ENCODE data around the gene ACTN4.

Gene ACTN4

GRCh38 chr19:38719761-38720558 lies 72.5 kb downstream of the ACTN4 start:
- H3K27ac ChIP-seq: peak overlapping the region; percentile 79
- no peak for DNase-seq (ENCODE audit: low read depth, low spot score)

- H3K27ac ChIP-seq: peak overlapping the region; percentile 79
- DNase-seq (ENCODE audit: low read depth, low spot score): no peak
Measured at GRCh38 chr19:38720559-38721236, 73.2 kb downstream of the ACTN4 start.

- H3K27ac ChIP-seq: no peak overlapping the region
- DNase-seq (ENCODE audit: low read depth, low spot score): no peak
Measured at GRCh38 chr19:38721496-38721895, 74.0 kb downstream of the ACTN4 start.

GRCh38 chr19:38721979-38722773 lies 74.7 kb downstream of the ACTN4 start:
- DNase-seq (ENCODE audit: low read depth, low spot score): no peak

GRCh38 chr19:38722947-38723605 lies 75.6 kb downstream of the ACTN4 start:
- no peak for DNase-seq (ENCODE audit: low read depth, low spot score)

More at GRCh38 chr19:38721979-38722773, 74.7 kb downstream of the ACTN4 start:
- H3K27ac ChIP-seq: no peak overlapping the region

GRCh38 chr19:38723606-38723965 lies 76.1 kb downstream of the ACTN4 start:
- no peak for DNase-seq (ENCODE audit: low read depth, low spot score)
- H3K27ac ChIP-seq: no peak overlapping the region

More at GRCh38 chr19:38722947-38723605, 75.6 kb downstream of the ACTN4 start:
- H3K27ac ChIP-seq: no peak overlapping the region

GRCh38 chr19:38723990-38724854 lies 76.8 kb downstream of the ACTN4 start:
- DNase-seq (ENCODE audit: low read depth, low spot score): no peak
- H3K27ac ChIP-seq: no peak overlapping the region

GRCh38 chr19:38725469-38726283 lies 78.2 kb downstream of the ACTN4 start:
- no peak overlapping the region for H3K27ac ChIP-seq
- DNase-seq (ENCODE audit: low read depth, low spot score): no peak

GRCh38 chr19:38726284-38726673 lies 78.8 kb downstream of the ACTN4 start:
- H3K27ac ChIP-seq: no peak overlapping the region
- no peak for DNase-seq (ENCODE audit: low read depth, low spot score)

GRCh38 chr19:38726761-38727301 lies 79.4 kb downstream of the ACTN4 start:
- no peak overlapping the region for H3K27ac ChIP-seq
- no peak for DNase-seq (ENCODE audit: low read depth, low spot score)

GRCh38 chr19:38727306-38727867 lies 79.9 kb downstream of the ACTN4 start:
- H3K27ac ChIP-seq: no peak overlapping the region
- DNase-seq (ENCODE audit: low read depth, low spot score): no peak

GRCh38 chr19:38727868-38728660 lies 80.6 kb downstream of the ACTN4 start:
- H3K27ac ChIP-seq: no peak overlapping the region
- no peak for DNase-seq (ENCODE audit: low read depth, low spot score)

- DNase-seq (ENCODE audit: low read depth, low spot score): no peak
- H3K27ac ChIP-seq: no peak overlapping the region
Measured at GRCh38 chr19:38728752-38729541, 81.5 kb downstream of the ACTN4 start.

GRCh38 chr19:38729653-38730469 lies 82.4 kb downstream of the ACTN4 start:
- no peak for DNase-seq (ENCODE audit: low read depth, low spot score)
- H3K27ac ChIP-seq: no peak overlapping the region

GRCh38 chr19:38730470-38730730 lies 83.0 kb downstream of the ACTN4 start:
- no peak for DNase-seq (ENCODE audit: low read depth, low spot score)
- H3K27ac ChIP-seq: no peak overlapping the region

Measured in epithelial cell of prostate (primary cell).